ENCODE data around the gene XRCC3.
"Not testable (repeated sequence)": the region's sequence is repeated elsewhere in the genome, so short reads cannot be mapped to it uniquely, and the experiment has no call there.

The XRCC3 gene

GRCh38 chr14:103694572-103695026, 20.7 kb downstream of the XRCC3 start:
- no peak for DNase-seq (ENCODE audit: low spot score)

GRCh38 chr14:103693515-103693914, 21.7 kb downstream of the XRCC3 start:
- DNase-seq (ENCODE audit: low spot score), result no peak

GRCh38 chr14:103692871-103693270, 22.4 kb downstream of the XRCC3 start:
- DNase-seq (ENCODE audit: low spot score), result no peak

GRCh38 chr14:103692159-103692558, 23.1 kb downstream of the XRCC3 start:
- DNase-seq (ENCODE audit: low spot score), result no peak

- DNase-seq (ENCODE audit: low spot score), result not testable (repeated sequence)
Observed at GRCh38 chr14:103691655-103692054, 23.6 kb downstream of the XRCC3 start.

- no peak for DNase-seq (ENCODE audit: low spot score)
Observed at GRCh38 chr14:103690332-103690731, 24.9 kb downstream of the XRCC3 start.

- no peak for DNase-seq (ENCODE audit: low spot score)
Observed at GRCh38 chr14:103688906-103689902, 26.0 kb downstream of the XRCC3 start.

GRCh38 chr14:103688441-103688840, 26.8 kb downstream of the XRCC3 start:
- DNase-seq (ENCODE audit: low spot score), result no peak

GRCh38 chr14:103687712-103688111, 27.5 kb downstream of the XRCC3 start:
- DNase-seq (ENCODE audit: low spot score), result no peak

GRCh38 chr14:103686831-103687485, 28.3 kb downstream of the XRCC3 start:
- DNase-seq (ENCODE audit: low spot score), result no peak

- DNase-seq (ENCODE audit: low spot score), result no peak
Observed at GRCh38 chr14:103685276-103686211, 29.7 kb downstream of the XRCC3 start.

- no peak for DNase-seq (ENCODE audit: low spot score)
Observed at GRCh38 chr14:103684871-103685270, 30.4 kb downstream of the XRCC3 start.

- no peak for DNase-seq (ENCODE audit: low spot score)
Observed at GRCh38 chr14:103684471-103684870, 30.8 kb downstream of the XRCC3 start.

GRCh38 chr14:103683139-103683538, 32.1 kb downstream of the XRCC3 start:
- DNase-seq (ENCODE audit: low spot score), result no peak

- no peak for DNase-seq (ENCODE audit: low spot score)
Observed at GRCh38 chr14:103680491-103681231, 34.6 kb downstream of the XRCC3 start.

- no peak for DNase-seq (ENCODE audit: low spot score)
Observed at GRCh38 chr14:103679351-103679750, 35.9 kb downstream of the XRCC3 start.

- DNase-seq (ENCODE audit: low spot score), result no peak
Observed at GRCh38 chr14:103676881-103677675, 38.2 kb downstream of the XRCC3 start.

- no peak for DNase-seq (ENCODE audit: low spot score)
Observed at GRCh38 chr14:103675957-103676356, 39.3 kb downstream of the XRCC3 start.

- DNase-seq (ENCODE audit: low spot score), result no peak
Observed at GRCh38 chr14:103671911-103672310, 43.3 kb downstream of the XRCC3 start.

- DNase-seq (ENCODE audit: low spot score), result no peak
Observed at GRCh38 chr14:103669370-103669769, 45.9 kb downstream of the XRCC3 start.

Data from HuH-7 (cell line).